HepG2 (cell line): ENCODE data around the gene OR52K1. TPM values are rescaled to one million over a fixed set of nuclear protein-coding genes. Genes with fewer than 3 reads are reported as not detected.

Experiments
- ATAC-seq: fragments of 200-7000 bp; cut with Tn5 transposase; 3 replicates; pipeline ENCODE4 v1.9.1; 2020; ENCODE audit warnings: mild to moderate bottlenecking, moderate library complexity
- BruUV-seq: library from RNA; stranded (reverse); fragments of 400-500 nt; replicated peaks from 2 replicates; lab custom pipeline; 2021; lab: Mats Ljungman, UMichigan
- CTCF ChIA-PET: fragments of 300-600 bp; formaldehyde crosslinking; extraction: SDS; loops from one replicate; lab custom pipeline; 2021; ENCODE audit warnings: low total read pairs, inconsistent platforms, low intra/inter-chr PET ratio; lab: Yijun Ruan, JAX
- POLR2A ChIA-PET: fragments of 350-600 bp; sonication (Branson Sonifier 250); formaldehyde crosslinking; loops from one replicate; lab custom pipeline; 2020; ENCODE audit warnings: antibody characterized with exemption, inconsistent platforms; lab: Yijun Ruan, JAX
- DNase-seq: peaks from one replicate; pipeline ENCODE4 v3.0.0-alpha.2; 2015; ENCODE audit warnings: low spot score
- FAIRE-seq: peaks from 3 replicates; lab custom pipeline; 2011; peaks lifted over from hg19 to GRCh38; lab: Jason Lieb, UNC
- H2AFZ ChIP-seq: one replicate; pipeline ENCODE4 v1.6.1; 2011; ENCODE audit warnings: low read length, inconsistent platforms
- H3K27ac ChIP-seq: fragments of 300-600 bp; 3 replicates; pipeline ENCODE4 v1.8.0; 2011; ENCODE audit warnings: mixed run types, mild to moderate bottlenecking, mixed read lengths, low read length, inconsistent platforms; ENCODE audit not compliant: insufficient read depth; ENCODE audit errors: extremely low read length
- H3K27me3 ChIP-seq, 2 experiments: fragments of 200-600 bp in 1 of 2; 2 replicates in 1 of 2; 3 replicates in 1 of 2; pipeline versions ENCODE4 v1.6.0 to v1.8.0; 2011; ENCODE audit warnings: low read length in 2 of 2, mild to moderate bottlenecking in 2 of 2, moderate library complexity in 2 of 2, inconsistent platforms in 1 of 2; ENCODE audit not compliant: insufficient read depth in 2 of 2, control insufficient read depth in 1 of 2
- H3K36me3 ChIP-seq, 2 experiments: fragments of 200-600 bp in 1 of 2; replicated peaks in 1 of 2; 2 replicates in 1 of 2; 3 replicates in 1 of 2; pipeline versions ENCODE4 v1.5.1 to v1.8.0; 2011; ENCODE audit warnings: low read length in 2 of 2, inconsistent platforms in 1 of 2; ENCODE audit not compliant: insufficient read depth in 2 of 2, control insufficient read depth in 1 of 2
- H3K4me1 ChIP-seq: 2 replicates; pipeline ENCODE4 v1.5.1; 2012; ENCODE audit warnings: low read length, inconsistent platforms; ENCODE audit not compliant: insufficient read depth
- H3K4me2 ChIP-seq: 2 replicates; pipeline ENCODE4 v1.6.0; 2011; ENCODE audit warnings: low read depth, low read length, inconsistent platforms
- H3K4me3 ChIP-seq, 3 experiments: fragments of 200-600 bp in 1 of 3; sonication (generic), shearing (Covaris generic) in 1 of 3; replicated peaks in 1 of 3; 2 replicates each; pipeline ENCODE4 v1.5.1; 2011 to 2016; ENCODE audit warnings: low read length in 3 of 3, inconsistent platforms in 2 of 3, low read depth in 2 of 3, mild to moderate bottlenecking in 2 of 3, control low read depth in 1 of 3, mixed read lengths in 1 of 3; ENCODE audit not compliant: insufficient read depth in 1 of 3
- H3K79me2 ChIP-seq: one replicate; pipeline ENCODE4 v1.6.1; 2011; ENCODE audit warnings: low read length, inconsistent platforms; ENCODE audit not compliant: insufficient read depth
- H3K9ac ChIP-seq: 2 replicates; pipeline ENCODE4 v1.6.0; 2011; ENCODE audit warnings: mild to moderate bottlenecking, low read depth, low read length, inconsistent platforms; ENCODE audit not compliant: insufficient read depth
- H3K9me3 ChIP-seq: 2 replicates; pipeline ENCODE4 v1.5.1; 2012; ENCODE audit warnings: mild to moderate bottlenecking, low read length
- H4K20me1 ChIP-seq: 2 replicates; pipeline ENCODE4 v1.6.0; 2011; ENCODE audit warnings: inconsistent platforms, mild to moderate bottlenecking, low read length, moderate library complexity; ENCODE audit not compliant: insufficient read depth
- GATAD2A ChIP-seq: IDR thresholded peaks from 2 replicates; pipeline ENCODE4 v1.6.1; 2016
- HOXA9 ChIP-seq: sonication (generic); formaldehyde crosslinking; IDR thresholded peaks from 2 replicates; pipeline ENCODE4 v1.8.1; 2022; ENCODE audit warnings: missing genetic modification reagents, mild to moderate bottlenecking, moderate library complexity, borderline replicate concordance
- MYNN ChIP-seq: sonication (generic); formaldehyde crosslinking; IDR thresholded peaks from 2 replicates; pipeline ENCODE4 v1.4.0; 2020; ENCODE audit warnings: mild to moderate bottlenecking, low read depth, missing genetic modification reagents
- PHB2 ChIP-seq: fragments of 450-650 bp; IDR thresholded peaks from 2 replicates; pipeline ENCODE4 v1.6.1; 2018; ENCODE audit not compliant: partially characterized antibody
- PHF20 ChIP-seq: sonication (generic); formaldehyde crosslinking; IDR thresholded peaks from 2 replicates; pipeline ENCODE4 v1.5.0; 2020; ENCODE audit warnings: mild to moderate bottlenecking, missing genetic modification reagents
- ZNF232 ChIP-seq: sonication (generic); formaldehyde crosslinking; IDR thresholded peaks from 2 replicates; pipeline ENCODE4 v1.4.0; 2020; ENCODE audit warnings: missing genetic modification reagents, borderline replicate concordance
- ZNF317 ChIP-seq: sonication (generic); formaldehyde crosslinking; IDR thresholded peaks from 2 replicates; pipeline ENCODE4 v1.5.0; 2020; ENCODE audit warnings: mild to moderate bottlenecking, missing genetic modification reagents
- ZNF367 ChIP-seq: sonication (generic); formaldehyde crosslinking; IDR thresholded peaks from 2 replicates; pipeline ENCODE4 v1.4.0; 2020; ENCODE audit warnings: missing genetic modification reagents, borderline replicate concordance
- ZNF552 ChIP-seq: sonication (generic); formaldehyde crosslinking; IDR thresholded peaks from 2 replicates; pipeline ENCODE4 v1.9.0; 2022; ENCODE audit warnings: missing genetic modification reagents, mild to moderate bottlenecking, borderline replicate concordance
- WGBS: methylation state at CpG from one replicate; pipeline ENCODE4 v1.1.6; 2017; ENCODE audit warnings: low lambda C conversion rate; 5-methylcytosine and 5-hydroxymethylcytosine counted together
- in situ Hi-C: cut with HindIII; loops from 2 replicates; pipeline ENCODE4 v1.10.0; 2017; ENCODE audit warnings: low pct_unique_long_range_greater_than_20kb; ENCODE audit not compliant: extremely low pct_ligation_motif_present
- intact Hi-C: fragments of 100-400 bp; cut with micrococcal nuclease; formaldehyde crosslinking; loops from one replicate; pipeline ENCODE4 v1.10.0; 2022; ENCODE audit not compliant: unreplicated experiment
- polyA plus RNA-seq, 8 experiments: library from polyadenylated mRNA; depleted of rRNA in 3 of 8; stranded (reverse) in 7 of 8; unstranded in 1 of 8; fragments of >200 nt; fragmentation: Illumina TruSeq in 4 of 8; extraction: Trizol in 4 of 8; gene quantifications; 2 replicates each; pipeline versions ENCODE4 v1.2.1 to v1.2.3, GENCODE V29; 2011 to 2016; ENCODE audit warnings: low read depth in 4 of 8, missing spikeins in 1 of 8, mixed read lengths in 1 of 8; ENCODE audit not compliant: insufficient read depth in 1 of 8
- total RNA-seq, 5 experiments: library from RNA; depleted of rRNA; stranded (reverse); fragments of >200 nt; fragmentation: Illumina TruSeq; extraction: Trizol; gene quantifications; 2 replicates each; pipeline ENCODE4 v1.2.3, GENCODE V29; 2016; ENCODE audit warnings: low read depth in 1 of 5
- TF ChIP-seq, protein P1 (sequence below): sonication (generic); formaldehyde crosslinking; IDR thresholded peaks from 2 replicates; pipeline ENCODE4 v1.5.0; 2020; ENCODE audit warnings: missing genetic modification reagents
- TF ChIP-seq, protein P2 (sequence below): sonication (generic); formaldehyde crosslinking; IDR thresholded peaks from 2 replicates; pipeline ENCODE4 v1.4.0; 2020; ENCODE audit warnings: mild to moderate bottlenecking, missing genetic modification reagents, borderline replicate concordance
- TF ChIP-seq, protein P3 (sequence below): sonication (generic); formaldehyde crosslinking; IDR thresholded peaks from 2 replicates; pipeline ENCODE4 v1.4.0; 2020; ENCODE audit warnings: missing genetic modification reagents, borderline replicate concordance
- TF ChIP-seq, protein P4 (sequence below): sonication (generic); formaldehyde crosslinking; IDR thresholded peaks from 2 replicates; pipeline ENCODE4 v1.4.0; 2020; ENCODE audit warnings: missing genetic modification reagents

OR52K1 gene
- total and polyA plus RNA-seq, 2 of the 13 experiments (the other 11 are each of a cell fraction or from before 2014, with no cell fraction given) = not detected

DNA sequence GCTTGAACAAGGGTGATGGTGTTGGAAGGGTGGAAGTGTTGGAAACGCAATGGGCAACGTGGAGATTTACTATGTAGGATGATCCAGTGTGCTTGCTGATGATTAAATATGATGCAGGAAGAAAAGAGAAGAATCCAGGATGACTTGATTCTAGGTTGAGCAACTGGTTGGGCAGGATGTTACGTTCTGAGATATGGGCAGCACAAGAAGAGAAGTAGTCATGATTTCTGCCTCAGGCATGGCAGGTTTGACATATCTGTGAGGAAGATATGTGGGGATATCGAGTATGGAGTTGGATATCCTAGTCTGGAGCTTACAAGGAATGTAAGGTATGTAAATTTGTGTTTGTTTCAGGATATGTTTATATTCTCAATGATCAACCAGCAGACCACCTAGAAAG is 1.9 kb downstream of the OR52K1 start:
- no TSS peak for BruUV-seq
- DNase-seq (no peak), ATAC-seq (no peak), FAIRE-seq (no peak)
- Histone ChIP-seq H4K20me1 (no peaks in the 10 kb centered on the region), H3K79me2 (no peaks in the 10 kb centered on the region), H3K4me1 (no peaks in the 10 kb centered on the region), H3K4me2 (no peak overlapping the region), H3K9me3 (no peaks in the 10 kb centered on the region), H3K4me3 (no peak overlapping the region), H3K27me3 (0 out of 5 replicates have a peak, but pooled peaks cover 0 to 4% of the 10 kb centered on the region in 2 experiments), H2AFZ (no peak overlapping the region), H3K9ac (no peak overlapping the region), H3K36me3 (no peaks in the 10 kb centered on the region), H3K27ac (no peak overlapping the region)
- POLR2A ChIA-PET = no interaction called here
- intact Hi-C loops = no loop called here
- in situ Hi-C loops = no loop called here
- WGBS = 2% methylated on average over 4 of the region's 4 CpGs
- CTCF ChIA-PET = no interaction called here
- TF ChIP-seq PHF20 (CRISPR knock-in tag) (no peak), ZNF367 (CRISPR knock-in tag) (no peak), ZNF552 (CRISPR knock-in tag) (no peak), ZNF232 (CRISPR knock-in tag) (no peak), ZNF317 (CRISPR knock-in tag) (no peak), GATAD2A (no peak), PHB2 (no peak), HOXA9 (CRISPR knock-in tag) (no peak), MYNN (CRISPR knock-in tag) (no peak)
- TF ChIP-seq, protein P1, sequence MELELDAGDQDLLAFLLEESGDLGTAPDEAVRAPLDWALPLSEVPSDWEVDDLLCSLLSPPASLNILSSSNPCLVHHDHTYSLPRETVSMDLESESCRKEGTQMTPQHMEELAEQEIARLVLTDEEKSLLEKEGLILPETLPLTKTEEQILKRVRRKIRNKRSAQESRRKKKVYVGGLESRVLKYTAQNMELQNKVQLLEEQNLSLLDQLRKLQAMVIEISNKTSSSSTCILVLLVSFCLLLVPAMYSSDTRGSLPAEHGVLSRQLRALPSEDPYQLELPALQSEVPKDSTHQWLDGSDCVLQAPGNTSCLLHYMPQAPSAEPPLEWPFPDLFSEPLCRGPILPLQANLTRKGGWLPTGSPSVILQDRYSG (CRISPR knock-in tag) = no peak
- TF ChIP-seq, protein P2, sequence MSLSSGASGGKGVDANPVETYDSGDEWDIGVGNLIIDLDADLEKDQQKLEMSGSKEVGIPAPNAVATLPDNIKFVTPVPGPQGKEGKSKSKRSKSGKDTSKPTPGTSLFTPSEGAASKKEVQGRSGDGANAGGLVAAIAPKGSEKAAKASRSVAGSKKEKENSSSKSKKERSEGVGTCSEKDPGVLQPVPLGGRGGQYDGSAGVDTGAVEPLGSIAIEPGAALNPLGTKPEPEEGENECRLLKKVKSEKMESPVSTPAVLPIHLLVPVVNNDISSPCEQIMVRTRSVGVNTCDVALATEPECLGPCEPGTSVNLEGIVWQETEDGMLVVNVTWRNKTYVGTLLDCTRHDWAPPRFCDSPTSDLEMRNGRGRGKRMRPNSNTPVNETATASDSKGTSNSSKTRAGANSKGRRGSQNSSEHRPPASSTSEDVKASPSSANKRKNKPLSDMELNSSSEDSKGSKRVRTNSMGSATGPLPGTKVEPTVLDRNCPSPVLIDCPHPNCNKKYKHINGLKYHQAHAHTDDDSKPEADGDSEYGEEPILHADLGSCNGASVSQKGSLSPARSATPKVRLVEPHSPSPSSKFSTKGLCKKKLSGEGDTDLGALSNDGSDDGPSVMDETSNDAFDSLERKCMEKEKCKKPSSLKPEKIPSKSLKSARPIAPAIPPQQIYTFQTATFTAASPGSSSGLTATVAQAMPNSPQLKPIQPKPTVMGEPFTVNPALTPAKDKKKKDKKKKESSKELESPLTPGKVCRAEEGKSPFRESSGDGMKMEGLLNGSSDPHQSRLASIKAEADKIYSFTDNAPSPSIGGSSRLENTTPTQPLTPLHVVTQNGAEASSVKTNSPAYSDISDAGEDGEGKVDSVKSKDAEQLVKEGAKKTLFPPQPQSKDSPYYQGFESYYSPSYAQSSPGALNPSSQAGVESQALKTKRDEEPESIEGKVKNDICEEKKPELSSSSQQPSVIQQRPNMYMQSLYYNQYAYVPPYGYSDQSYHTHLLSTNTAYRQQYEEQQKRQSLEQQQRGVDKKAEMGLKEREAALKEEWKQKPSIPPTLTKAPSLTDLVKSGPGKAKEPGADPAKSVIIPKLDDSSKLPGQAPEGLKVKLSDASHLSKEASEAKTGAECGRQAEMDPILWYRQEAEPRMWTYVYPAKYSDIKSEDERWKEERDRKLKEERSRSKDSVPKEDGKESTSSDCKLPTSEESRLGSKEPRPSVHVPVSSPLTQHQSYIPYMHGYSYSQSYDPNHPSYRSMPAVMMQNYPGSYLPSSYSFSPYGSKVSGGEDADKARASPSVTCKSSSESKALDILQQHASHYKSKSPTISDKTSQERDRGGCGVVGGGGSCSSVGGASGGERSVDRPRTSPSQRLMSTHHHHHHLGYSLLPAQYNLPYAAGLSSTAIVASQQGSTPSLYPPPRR (CRISPR knock-in tag) = no peak
- TF ChIP-seq, protein P3, sequence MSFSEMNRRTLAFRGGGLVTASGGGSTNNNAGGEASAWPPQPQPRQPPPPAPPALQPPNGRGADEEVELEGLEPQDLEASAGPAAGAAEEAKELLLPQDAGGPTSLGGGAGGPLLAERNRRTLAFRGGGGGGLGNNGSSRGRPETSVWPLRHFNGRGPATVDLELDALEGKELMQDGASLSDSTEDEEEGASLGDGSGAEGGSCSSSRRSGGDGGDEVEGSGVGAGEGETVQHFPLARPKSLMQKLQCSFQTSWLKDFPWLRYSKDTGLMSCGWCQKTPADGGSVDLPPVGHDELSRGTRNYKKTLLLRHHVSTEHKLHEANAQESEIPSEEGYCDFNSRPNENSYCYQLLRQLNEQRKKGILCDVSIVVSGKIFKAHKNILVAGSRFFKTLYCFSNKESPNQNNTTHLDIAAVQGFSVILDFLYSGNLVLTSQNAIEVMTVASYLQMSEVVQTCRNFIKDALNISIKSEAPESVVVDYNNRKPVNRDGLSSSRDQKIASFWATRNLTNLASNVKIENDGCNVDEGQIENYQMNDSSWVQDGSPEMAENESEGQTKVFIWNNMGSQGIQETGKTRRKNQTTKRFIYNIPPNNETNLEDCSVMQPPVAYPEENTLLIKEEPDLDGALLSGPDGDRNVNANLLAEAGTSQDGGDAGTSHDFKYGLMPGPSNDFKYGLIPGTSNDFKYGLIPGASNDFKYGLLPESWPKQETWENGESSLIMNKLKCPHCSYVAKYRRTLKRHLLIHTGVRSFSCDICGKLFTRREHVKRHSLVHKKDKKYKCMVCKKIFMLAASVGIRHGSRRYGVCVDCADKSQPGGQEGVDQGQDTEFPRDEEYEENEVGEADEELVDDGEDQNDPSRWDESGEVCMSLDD (CRISPR knock-in tag) = no peak
- TF ChIP-seq, protein P4, sequence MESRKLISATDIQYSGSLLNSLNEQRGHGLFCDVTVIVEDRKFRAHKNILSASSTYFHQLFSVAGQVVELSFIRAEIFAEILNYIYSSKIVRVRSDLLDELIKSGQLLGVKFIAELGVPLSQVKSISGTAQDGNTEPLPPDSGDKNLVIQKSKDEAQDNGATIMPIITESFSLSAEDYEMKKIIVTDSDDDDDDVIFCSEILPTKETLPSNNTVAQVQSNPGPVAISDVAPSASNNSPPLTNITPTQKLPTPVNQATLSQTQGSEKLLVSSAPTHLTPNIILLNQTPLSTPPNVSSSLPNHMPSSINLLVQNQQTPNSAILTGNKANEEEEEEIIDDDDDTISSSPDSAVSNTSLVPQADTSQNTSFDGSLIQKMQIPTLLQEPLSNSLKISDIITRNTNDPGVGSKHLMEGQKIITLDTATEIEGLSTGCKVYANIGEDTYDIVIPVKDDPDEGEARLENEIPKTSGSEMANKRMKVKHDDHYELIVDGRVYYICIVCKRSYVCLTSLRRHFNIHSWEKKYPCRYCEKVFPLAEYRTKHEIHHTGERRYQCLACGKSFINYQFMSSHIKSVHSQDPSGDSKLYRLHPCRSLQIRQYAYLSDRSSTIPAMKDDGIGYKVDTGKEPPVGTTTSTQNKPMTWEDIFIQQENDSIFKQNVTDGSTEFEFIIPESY (CRISPR knock-in tag) = no peak
